ENCODE data around the gene HECW1. TPM values are rescaled to one million over a fixed set of nuclear protein-coding genes. Genes with fewer than 3 reads are reported as not detected.

Gene HECW1
- total RNA-seq, 4 donors from 2014 or later: 0.83 to 3.9 (median 2.7) TPM; not detected in 1

DNA sequence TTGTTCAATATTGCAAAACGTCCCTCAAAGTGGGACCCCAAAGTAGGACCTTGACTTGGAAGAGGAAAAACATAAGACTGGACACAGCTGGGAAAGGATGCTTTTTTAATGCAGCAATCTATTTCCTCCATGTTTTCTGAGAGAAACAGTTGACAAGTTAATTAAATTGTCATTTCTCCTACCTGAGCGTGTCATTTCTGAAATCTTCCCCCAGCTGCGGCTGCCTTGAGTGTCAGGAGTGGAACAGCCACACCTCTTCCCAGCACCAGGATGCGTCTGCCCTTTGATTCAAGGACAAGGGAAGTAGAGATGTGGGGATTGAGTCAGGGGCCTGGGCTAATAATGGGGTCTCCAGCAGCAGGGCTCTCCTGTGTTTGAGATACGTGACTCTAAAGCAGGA, 171.3 kb downstream of the HECW1 start:
- no peak overlapping the region for H3K4me3 ChIP-seq

DNA sequence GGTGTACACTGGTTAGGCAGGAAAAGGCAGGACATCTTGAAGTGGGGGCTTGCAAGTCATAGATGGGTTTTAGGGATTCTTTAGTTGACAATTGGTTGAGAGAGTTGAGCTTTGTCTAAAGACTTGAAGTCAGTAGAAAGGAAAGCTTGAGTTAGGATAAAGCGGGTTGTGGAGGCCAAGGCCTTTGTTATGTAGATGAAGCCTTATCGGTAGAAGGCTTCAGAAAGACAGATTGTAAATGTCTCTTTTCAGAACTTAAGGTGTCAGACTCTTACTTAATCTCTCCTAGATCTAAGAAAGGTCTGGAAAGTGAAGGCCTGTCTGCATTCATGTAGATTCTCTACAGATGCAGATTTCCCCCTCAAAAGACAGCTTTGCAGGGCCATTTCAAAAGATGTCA, 177.4 kb downstream of the HECW1 start:
- Histone ChIP-seq H3K27ac (no peak overlapping the region), H3K27me3 (no peaks in the 10 kb centered on the region), H3K4me1 (no peaks in the 10 kb centered on the region), H3K4me3 (no peak overlapping the region), H3K36me3 (no peaks in the 10 kb centered on the region), H3K9me3 (peaks cover 0 to 6% (median 2%) of the 10 kb centered on the region in 4 donors)
- TF ChIP-seq POLR2A (IDR thresholded peaks at IDR 0.05): no peak
- TF ChIP-seq, protein P1, sequence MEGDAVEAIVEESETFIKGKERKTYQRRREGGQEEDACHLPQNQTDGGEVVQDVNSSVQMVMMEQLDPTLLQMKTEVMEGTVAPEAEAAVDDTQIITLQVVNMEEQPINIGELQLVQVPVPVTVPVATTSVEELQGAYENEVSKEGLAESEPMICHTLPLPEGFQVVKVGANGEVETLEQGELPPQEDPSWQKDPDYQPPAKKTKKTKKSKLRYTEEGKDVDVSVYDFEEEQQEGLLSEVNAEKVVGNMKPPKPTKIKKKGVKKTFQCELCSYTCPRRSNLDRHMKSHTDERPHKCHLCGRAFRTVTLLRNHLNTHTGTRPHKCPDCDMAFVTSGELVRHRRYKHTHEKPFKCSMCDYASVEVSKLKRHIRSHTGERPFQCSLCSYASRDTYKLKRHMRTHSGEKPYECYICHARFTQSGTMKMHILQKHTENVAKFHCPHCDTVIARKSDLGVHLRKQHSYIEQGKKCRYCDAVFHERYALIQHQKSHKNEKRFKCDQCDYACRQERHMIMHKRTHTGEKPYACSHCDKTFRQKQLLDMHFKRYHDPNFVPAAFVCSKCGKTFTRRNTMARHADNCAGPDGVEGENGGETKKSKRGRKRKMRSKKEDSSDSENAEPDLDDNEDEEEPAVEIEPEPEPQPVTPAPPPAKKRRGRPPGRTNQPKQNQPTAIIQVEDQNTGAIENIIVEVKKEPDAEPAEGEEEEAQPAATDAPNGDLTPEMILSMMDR (IDR thresholded peaks at IDR 0.05): no peak
- no peak for DNase-seq

More for the DNA sequence above, 171.3 kb downstream of the HECW1 start:
- no peak for TF ChIP-seq POLR2A (IDR thresholded peaks at IDR 0.05)
- TF ChIP-seq, protein P1 (IDR thresholded peaks at IDR 0.05): no peak
- DNase-seq: no peak
- H3K27ac ChIP-seq: no peak overlapping the region
- no peaks in the 10 kb centered on the region for H3K9me3 ChIP-seq
- H3K4me1 ChIP-seq: no peaks in the 10 kb centered on the region
- no peaks in the 10 kb centered on the region for H3K36me3 ChIP-seq
- H3K27me3 ChIP-seq: no peaks in the 10 kb centered on the region

DNA sequence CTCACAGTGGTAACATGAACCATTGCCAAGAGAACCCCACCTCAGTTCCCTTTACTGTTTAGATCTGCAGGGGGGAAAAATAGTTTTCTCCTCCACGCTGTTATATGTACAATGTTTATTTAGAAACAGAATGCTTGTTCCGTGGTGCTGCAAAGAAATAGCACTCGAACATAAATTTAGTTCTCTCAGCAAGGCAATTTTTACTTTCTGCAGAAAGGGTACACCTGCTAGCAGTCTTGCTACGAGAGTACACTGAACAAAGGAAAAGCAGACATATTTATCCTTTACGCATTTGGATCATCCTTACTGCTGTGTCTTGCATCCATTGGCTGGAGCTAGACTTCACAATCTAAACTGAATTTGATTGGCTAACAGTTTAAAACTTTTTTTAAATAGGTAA, 178.5 kb downstream of the HECW1 start:
- Histone ChIP-seq H3K27ac (no peak overlapping the region), H3K36me3 (no peaks in the 10 kb centered on the region), H3K4me3 (no peak overlapping the region), H3K27me3 (no peaks in the 10 kb centered on the region), H3K9me3 (peaks cover 0 to 6% (median 2%) of the 10 kb centered on the region in 4 donors), H3K4me1 (no peaks in the 10 kb centered on the region)
- TF ChIP-seq, protein P1 (IDR thresholded peaks at IDR 0.05): no peak
- no peak for TF ChIP-seq POLR2A (IDR thresholded peaks at IDR 0.05)
- no peak for DNase-seq

DNA sequence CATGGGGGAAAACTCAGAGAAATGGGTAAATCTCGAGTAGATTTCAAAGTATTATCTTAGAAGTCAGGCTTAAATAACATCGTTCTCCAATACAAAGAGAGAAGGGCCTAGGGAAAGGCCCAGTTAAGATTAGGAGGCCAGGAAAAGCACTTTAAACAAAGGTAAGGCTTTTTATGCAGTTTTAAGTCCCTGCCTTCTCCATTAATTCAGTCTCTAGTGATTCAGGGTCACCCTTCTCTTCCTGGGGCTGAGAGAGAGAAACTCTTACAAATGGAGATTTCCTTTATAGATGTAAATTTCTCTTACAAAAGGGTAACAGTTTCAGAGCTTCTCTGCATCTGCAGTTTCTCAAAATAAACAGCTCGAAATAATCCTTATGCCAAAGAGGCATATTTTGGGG, 179.3 kb downstream of the HECW1 start:
- Histone ChIP-seq H3K36me3 (no peaks in the 10 kb centered on the region), H3K27ac (no peak overlapping the region), H3K4me1 (no peaks in the 10 kb centered on the region), H3K9me3 (peaks cover 0 to 6% (median 2%) of the 10 kb centered on the region in 4 donors), H3K27me3 (no peaks in the 10 kb centered on the region), H3K4me3 (no peak overlapping the region)
- TF ChIP-seq POLR2A (IDR thresholded peaks at IDR 0.05): no peak
- TF ChIP-seq, protein P1 (IDR thresholded peaks at IDR 0.05): no peak
- no peak for DNase-seq

DNA sequence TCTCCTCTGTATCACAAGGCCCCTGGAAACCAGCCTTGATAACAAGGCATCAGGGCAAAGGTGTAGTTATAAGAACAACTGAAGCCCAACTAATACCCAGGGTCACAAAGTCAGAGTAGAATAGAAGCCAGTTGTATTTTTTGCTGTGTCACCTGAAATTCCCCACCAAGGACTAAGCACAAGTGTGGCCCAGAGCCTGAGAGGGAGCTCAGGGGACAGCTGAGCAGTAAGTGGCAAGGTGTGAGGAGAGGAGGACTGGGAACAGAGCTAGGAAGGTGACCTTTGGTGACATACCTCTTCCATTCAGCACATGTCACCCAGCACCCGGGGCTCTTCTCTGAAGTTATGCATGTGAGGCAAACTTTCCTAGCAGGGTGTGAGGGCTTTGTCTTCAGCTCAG, 179.9 kb downstream of the HECW1 start:
- Histone ChIP-seq H3K9me3 (peaks cover 0 to 6% (median 2%) of the 10 kb centered on the region in 4 donors), H3K36me3 (no peaks in the 10 kb centered on the region), H3K4me3 (no peak overlapping the region), H3K27ac (no peak overlapping the region), H3K27me3 (no peaks in the 10 kb centered on the region), H3K4me1 (no peaks in the 10 kb centered on the region)
- TF ChIP-seq, protein P1 (IDR thresholded peaks at IDR 0.05): no peak
- TF ChIP-seq POLR2A (IDR thresholded peaks at IDR 0.05): no peak
- no peak for DNase-seq

DNA sequence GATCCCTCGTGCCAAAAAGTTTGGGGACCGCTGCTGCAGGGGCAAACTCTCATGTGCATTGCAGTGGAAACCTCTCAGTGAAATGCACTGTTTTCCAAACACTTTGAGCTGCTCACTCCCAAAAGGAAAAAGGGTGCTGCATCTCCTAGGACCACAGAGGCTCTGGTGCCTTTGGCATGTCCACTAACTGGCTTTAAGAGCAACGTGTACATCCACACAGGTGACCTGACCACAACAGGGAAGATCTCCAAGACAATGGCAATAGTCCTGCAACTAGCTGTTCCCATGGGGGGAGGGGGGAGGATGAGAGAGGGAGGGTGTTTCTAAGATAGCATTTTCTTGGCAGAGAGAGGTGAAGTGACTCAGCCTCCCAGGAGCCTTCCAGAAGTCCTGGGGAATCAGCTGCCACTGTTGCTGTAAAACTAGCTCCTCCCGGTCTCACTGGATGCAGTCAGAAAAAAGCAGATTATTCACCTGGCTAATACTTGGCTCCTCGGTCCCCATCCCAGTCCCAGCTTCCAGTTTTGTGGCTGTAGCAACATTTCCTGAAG, 181.7 kb downstream of the HECW1 start:
- no peak for TF ChIP-seq POLR2A (IDR thresholded peaks at IDR 0.05)
- TF ChIP-seq, protein P1 (IDR thresholded peaks at IDR 0.05): no peak
- H3K4me3 ChIP-seq: no peak overlapping the region
- no peaks in the 10 kb centered on the region for H3K4me1 ChIP-seq
- DNase-seq: no peak
- H3K27me3 ChIP-seq: no peaks in the 10 kb centered on the region
- H3K36me3 ChIP-seq: no peaks in the 10 kb centered on the region
- no peak overlapping the region for H3K27ac ChIP-seq
- peaks cover 0 to 6% (median 2%) of the 10 kb centered on the region in 4 donors for H3K9me3 ChIP-seq
